Esophagus muscularis mucosa (tissue), 3 donors: ENCODE results near the gene ARSB.

ENCODE experiments used
- CTCF ChIP-seq, 3 experiments: fragments of 200-600 bp in 2 of 3; fragments of 450-650 bp in 1 of 3; sonication (generic) in 2 of 3; IDR thresholded peaks; one replicate each; pipeline ENCODE4 v1.5.1; 2017 to 2019; ENCODE audit warnings: antibody characterized with exemption in 3 of 3, mild to moderate bottlenecking in 2 of 3, moderate library complexity in 1 of 3
- POLR2A ChIP-seq: fragments of 450-650 bp; IDR thresholded peaks from one replicate; pipeline ENCODE4 v1.6.1; 2017; ENCODE audit warnings: antibody characterized with exemption, moderate library complexity, mild to moderate bottlenecking, low read depth

GRCh38 chr5:78823196-78823595, 161.9 kb downstream of the ARSB start:
- TF ChIP-seq POLR2A (no peak), CTCF (IDR thresholded peaks at IDR 0.05) (no peak)
